ENCODE results near the gene OSBPL1A.
A peak's percentile ranks its signal among the peaks of the same experiment; 100 is the strongest.
"Not testable (repeated sequence)": the region's sequence is repeated elsewhere in the genome, so short reads cannot be mapped to it uniquely, and the experiment has no call there.

The OSBPL1A gene

DNA sequence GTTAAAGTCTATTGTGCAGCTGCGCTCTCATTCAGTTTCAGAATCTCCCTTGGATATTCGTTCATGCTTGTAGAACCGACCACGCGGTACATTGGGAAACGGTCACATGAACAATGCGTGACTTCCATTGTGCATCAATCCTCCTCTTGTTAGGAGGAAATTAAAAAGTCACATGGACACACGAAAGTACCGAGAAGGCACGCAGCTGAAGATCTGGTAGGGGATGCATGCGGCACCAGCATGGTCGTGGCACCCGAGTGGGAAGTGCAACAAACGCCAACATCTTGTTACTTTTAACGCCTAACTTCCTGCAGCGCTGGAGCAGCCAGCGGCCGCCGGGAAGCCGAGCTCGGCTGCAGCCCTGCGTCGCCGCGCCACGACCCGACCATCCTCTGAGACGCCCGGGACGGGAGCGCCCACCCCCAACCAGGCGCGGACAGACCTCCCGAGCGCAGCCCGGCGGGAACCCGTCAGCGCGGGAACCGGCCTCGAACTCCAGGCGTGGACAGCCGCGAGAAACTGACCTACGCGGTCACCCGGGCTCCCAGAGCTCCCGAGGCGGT is 412 bp downstream of the OSBPL1A start:
- DNase-seq = peak; percentile 36

DNA sequence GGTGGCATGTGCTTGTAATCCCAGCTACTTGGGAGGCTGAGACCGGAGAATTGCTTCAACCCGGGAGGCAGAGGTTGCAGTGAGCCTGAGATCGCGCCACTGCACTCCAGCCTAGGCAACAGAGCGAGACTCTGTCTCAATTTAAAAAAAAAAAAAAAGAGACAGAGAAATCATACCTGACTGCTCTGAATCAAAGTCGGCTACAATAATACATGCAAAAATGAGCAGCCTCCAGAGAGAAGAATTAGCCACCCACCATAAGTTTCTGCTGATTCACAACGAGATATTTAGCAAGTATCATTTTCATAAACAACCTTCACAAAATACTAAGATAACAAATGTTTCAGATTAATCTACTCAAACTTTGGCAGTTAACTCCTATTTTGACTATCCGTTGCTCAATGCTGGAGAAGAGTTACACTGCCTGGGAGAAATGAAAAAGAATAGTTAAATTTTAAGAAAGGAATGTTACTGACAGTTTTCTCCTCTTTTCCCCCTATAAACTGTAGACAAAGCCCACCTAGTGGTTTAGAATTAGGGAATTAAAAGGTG is 1.5 kb downstream of the OSBPL1A start:
- DNase-seq = no peak

DNA sequence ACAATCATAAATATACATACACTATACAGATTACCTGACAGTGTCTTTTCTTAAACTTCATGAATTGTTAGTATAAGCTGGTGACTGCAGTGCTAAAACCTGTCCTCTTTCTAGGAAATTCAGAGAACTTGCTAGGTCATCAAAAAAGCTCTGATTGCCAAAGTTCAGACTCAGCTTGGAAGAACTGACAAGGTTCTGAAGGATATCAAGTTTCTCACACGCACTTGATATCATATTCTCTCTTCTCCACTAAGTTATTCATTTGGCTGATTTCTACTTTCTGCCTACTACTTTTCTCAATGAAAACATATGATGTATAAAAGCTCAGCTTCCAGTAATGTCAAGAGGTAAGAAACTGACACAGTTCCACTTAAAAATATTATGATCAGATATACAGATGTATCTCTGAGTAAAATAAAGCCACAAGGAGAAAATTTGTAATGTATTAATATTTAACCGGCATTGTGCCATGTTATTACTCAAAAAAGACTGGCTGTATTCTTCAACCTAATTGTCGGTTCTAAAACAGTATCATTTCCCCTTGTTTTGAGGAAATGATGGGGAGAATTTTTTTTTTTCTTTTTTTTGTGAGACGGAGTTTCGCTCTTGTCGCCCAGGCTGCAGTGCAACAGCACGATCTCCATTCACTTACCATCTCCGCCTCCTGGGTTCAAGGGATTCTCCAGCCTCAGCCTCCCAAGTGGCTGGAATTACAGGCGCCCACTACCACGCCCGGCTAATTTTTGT is 2.4 kb downstream of the OSBPL1A start:
- no peak for DNase-seq

DNA sequence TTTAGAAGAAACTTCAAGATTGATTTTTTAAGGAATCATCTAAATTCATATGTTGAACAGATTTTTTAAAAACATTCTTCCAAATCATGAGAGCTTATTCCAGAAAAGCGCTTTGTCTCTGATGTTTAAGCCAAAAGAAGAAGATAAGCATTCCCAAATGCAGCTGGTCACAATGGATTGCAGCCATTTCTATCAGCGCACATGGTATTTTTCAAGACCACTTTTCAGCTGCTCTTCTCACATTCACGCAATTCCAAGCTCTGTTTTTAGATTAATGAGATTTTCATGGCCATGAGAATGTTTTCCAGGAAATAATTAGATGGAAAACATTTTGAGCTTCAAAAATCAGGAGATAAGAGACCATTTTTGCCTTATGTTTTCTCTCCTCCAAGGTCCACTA is 8.7 kb downstream of the OSBPL1A start:
- no peak for DNase-seq

DNA sequence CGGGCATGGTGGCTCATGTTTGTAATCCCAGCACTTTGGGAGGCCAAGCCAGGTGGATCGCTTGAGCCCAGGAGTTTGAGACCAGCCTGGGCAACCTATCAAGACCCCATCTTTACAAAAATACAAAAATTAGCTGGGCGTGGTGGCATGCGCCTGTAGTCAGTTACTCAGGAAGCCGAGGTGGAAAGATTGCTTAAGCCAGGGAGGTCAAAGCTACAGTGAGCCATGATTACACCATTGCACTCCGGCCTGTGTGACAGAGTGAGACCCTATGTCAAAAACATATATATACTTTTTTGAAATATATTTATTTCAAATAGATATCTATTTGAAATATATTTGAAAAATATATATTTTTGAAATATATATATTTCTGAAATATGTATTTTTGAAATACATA is 10.9 kb downstream of the OSBPL1A start:
- DNase-seq = no peak

DNA sequence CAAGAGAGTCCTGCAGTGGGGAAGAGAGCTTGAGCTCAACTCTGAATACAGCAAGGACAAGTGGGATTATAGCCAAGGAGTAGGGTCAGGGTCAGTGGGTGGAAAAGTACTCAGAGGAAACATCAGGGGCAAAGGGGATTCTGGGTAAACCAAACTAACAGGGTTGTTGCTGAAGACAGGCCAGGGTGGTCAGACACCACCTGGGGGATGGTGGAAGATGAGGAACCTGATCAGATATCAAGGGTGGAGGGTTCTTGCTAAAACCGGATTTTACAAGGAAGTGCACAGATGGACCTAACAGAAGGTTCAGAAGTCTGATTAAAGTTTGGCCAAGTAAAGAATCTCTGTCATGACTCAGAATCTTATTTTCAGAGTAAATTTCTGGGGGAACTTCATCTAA is 16.5 kb downstream of the OSBPL1A start:
- no peak for DNase-seq

DNA sequence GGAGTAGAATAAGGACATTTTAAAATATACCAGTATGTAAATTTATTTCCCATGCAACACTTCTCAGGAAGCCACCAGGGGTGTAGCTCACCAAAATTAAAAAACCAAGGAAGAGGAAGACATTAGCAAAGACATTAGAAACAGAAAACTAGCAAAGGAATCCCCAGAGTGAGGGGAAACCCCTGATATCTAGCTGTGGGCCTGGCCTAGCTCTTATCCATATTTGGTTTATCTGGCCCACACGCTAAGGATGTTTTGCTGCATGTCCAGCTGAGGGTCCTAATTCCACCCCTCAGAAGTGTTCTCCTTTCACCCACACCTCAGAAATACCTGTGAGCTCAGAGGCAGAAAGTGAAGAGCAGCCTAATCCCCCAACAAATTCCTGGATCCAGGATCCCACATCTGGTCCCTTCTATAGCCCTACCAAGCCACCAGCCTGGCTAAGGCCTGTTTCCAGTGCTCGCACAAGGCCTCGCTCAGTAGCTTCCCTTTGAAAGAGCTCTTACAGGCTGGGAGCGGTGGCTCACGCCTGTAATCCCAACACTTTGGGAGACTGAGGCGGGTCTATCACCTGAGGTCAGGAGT is 17.4 kb downstream of the OSBPL1A start:
- no peak for DNase-seq

DNA sequence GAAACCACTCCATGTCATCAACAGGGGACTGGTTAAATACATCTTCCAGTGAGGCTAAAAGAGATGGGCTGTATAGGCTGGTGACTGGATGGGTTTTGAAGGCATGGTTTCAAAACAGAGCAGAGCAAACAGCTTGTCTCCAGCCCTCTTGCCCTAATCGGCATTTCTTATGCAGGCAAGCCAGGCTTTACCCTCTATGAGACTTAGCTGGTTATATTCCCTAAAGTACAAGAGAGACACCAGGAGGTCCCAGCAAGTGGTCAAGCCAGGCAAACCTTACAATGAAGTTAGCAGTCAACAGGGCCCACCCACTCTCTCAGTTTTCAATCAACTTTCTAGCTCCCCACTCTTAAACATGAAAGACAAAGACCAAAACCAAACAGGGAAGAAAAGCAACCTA is 19.0 kb downstream of the OSBPL1A start:
- DNase-seq = no peak

DNA sequence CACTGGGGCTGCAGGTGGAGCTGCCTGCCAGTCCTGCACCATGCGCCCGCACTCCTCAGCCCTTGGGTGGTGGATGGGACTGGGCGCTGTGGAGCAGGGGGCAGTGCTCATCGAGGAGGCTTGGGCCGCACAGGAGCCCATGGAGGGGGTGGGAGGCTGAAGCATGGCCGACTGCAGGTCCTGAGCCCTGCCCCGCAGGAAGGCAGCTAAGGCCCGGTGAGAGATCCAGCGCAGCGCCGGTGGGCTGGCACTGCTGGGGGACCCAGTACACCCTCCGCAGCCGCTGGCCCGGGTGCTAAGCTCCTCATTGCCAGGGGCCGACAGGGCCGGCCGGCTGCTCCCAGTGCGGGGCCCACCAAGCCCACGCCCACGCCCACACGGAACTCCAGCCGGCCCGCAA is 21.1 kb downstream of the OSBPL1A start:
- DNase-seq = not testable (repeated sequence)

DNA sequence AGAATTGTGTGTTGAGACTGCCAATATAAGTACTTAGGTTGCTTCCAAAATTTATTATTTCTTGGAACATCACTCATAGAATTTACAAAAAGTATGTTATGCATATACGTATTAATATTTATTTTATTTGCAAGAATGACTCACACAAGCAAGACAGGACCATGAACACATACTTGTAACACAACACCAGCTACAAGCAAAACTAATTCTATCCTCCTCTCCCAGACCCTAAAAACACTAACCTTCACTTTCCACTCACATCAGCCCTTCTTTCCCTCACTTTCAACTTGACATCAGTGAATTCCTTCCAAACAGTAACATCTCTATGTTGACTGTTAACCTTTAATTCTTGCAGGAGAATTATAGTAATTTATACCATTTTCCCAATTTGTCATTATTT is 24.3 kb downstream of the OSBPL1A start:
- DNase-seq = no peak

DNA sequence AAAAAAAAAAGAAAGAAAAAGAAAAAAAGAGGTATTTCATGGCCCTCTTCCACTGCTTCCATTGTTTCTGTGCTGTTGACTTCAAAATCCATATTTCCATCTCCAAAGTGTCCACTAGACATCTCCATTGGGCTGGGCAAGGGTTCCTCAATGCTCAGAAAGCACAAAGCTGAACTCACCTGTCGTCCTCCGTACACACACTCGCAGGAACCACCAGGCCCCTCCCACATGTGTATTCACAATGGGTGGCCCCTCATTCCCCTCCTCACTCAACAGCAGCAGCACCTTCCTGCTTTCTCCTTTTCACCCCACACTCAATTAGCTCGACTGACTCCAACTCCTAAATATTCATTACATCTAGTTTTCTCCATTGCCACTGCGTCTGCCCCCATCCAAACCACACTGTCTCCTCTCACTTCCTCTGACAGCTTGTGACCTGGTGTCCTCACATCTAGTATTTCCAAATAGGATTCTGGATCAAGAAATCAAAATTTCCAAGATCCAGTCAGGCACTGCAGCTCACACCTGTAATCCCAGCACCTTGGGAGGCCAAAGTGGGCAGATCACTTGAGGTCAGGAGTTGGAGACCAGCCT is 25.2 kb downstream of the OSBPL1A start:
- DNase-seq = no peak

DNA sequence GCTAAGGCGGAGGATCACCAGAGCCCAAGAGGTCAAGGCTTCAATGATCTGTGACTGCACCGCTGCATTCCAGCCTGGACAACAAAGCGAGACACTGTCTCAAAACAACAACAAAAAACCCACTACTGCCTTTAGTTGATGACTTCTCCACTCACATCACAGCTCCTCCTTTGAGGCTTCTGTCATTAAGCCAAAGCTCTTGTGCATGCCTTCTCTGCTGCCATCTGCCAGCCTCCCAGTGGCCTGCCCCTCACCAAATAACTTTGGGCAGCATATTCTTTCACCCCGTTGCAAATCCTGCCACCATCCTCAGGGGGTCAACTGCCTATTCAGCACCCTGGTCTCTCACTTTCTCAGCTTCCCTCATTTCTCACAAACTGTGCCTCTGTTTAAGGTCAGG is 27.5 kb downstream of the OSBPL1A start:
- DNase-seq = no peak

DNA sequence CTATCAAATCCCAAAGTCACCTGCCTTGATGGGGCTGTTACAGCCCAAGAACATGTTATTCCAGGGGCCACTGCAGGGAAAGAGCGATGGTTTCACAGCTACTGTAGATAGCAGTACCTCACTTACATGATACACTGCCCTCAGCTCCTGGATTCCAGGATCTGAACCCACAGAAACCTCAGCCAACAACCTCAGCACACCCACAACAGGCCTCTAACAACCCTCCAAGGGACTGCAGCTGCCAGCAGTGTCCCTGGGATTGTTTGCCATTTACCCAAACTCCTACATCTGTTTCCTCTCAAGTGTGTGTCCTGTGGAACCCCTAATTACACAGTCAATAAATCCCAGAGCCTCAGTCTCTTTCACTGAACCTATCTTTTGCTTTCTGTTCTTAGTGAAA is 28.2 kb downstream of the OSBPL1A start:
- peak; percentile 72 for DNase-seq

DNA sequence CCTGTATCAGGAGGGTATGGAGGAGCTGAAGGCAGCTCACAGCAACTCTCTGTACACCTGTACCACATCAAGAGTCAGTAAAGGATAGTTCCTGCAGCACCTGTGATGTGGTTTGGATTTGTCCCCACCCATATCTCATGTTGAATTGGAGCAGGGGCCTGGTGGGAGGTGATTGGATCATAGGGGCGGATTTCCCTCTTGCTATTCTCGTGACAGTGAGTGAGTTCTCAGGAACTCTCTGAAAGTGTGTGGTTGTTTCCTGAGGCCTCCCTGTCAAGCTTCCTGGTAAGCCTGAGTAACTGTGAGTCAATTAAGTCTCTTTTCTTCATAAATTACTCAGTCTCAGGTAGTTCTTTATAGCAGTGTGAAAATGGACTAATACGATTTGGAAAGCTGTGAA is 28.9 kb downstream of the OSBPL1A start:
- DNase-seq = peak; percentile 81

DNA sequence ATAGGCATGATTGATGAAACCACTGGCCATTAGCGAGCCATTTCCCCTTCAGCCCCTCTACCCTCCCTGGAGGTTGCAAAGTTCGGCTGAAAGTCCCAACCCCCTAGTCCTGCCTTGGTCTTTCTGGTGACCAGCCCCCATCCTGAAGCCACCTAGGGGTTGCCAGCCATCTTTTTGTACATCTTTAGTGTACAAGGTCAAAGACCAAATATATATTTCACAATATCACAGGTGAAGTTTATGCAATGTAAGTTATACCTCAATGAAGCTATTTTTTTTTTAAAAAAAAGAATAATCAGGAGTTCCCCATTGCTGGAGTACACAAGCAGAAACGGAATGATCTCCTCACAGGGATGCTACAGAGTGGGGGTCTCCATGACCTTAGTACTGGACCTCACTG is 31.3 kb downstream of the OSBPL1A start:
- no peak for DNase-seq

DNA sequence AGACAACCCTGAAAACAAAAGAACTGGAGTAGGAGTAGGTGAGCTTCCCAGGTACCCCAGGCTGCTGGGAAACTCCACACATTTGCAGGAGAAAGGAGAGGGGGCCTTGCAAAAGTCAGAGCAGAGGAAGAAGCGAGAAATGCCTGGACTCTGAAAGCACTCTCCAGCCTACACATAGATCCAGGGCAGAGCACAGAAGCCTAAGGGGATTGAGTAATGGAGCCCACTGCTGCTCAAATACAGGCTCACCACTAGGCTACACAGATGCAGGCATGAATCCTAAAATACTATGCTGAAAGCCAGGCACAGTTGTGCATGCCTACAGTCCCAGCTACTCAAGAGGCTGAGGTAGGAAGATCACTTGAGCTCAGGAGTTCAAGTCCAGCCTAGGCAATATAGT is 33.4 kb downstream of the OSBPL1A start:
- DNase-seq = no peak

DNA sequence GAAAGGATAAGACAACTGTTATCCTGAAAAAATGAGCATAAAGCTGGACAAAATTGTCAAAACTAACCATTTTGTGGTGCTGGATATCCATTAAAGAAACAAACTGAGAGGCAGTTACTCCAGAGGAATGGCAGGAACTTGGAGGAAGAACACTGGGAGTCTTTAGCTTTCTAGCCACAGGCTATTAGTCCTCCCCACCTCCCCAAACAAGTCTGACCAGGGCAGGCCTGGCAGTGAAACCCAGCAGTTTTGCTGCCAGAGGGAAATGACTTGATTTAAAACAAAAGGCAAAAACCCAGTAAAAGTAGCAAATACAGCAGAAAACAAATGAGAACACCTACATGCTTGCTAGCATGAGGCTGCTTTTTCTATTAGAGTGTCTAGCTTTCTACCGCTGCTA is 34.9 kb downstream of the OSBPL1A start:
- no peak for DNase-seq

DNA sequence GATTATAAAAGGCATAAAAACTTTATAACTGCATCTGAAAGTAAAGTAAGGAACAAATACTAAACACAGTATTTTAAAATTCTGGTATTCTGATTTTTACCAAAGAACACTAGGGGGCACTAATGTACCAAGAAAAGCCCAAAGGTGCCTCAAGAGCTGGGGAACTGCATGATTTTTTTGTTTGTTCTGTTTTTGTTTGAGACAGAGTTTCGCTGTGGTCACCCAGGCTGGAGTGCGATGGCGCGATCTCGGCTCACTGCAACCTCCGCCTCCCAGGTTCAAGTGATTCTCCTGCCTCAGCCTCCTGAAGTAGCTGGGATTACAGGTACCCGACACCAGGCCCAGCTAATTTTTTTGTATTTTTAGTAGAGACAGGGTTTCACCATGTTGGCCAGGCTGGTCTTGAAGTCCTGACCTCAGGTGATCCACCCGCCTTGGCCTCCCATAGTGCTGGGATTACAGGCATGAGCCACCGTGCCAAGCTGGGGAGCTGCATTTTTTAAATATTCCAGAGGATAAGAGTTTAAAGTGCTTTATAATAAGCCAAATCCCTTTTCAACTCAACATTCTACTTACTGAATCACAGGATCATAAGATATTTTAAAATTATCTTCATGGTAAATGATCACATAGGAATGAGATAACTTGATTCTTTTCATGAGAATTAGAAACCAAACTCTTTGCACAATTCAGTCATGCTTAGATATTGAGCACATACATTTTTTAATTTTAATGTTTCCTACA is 37.7 kb downstream of the OSBPL1A start:
- peak; percentile 35 for DNase-seq

DNA sequence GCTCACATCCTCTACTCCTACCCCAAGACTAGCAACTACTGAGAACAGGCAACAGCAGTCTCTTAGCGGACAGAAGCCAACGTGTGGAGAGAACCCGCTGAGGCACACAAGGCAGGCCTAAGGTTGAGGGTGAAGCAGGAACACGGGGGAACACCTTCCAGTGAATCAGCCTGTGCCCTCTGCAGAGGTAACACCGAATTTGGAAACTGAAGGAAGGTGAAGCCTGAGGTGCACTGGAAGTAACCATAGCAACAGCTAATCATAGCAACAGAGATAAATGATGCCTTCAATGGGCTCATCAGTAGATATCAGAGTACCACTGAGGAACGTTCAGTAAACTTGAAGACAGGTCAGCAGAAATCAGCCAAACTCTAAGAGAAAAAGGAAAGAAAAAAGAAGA is 43.3 kb downstream of the OSBPL1A start:
- DNase-seq = no peak

DNA sequence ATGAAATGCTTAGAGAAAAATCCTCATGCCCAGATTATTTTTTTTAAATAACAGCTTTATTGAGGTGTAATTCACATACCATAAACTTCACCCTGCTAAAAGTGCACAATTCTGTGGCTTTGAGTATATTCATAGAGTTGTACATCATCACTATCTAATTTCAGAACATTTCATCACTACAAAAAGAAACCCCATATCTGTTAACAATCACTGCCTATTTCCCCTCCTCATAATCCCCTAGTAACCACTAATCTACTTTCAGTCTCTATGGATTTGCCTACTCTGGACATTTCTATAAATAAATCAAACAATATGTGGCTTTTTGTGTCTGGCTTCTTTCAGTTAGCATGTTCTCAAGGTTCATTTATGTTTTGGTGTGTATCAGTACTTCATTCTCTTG is 51.4 kb downstream of the OSBPL1A start:
- no peak for DNase-seq

DNA sequence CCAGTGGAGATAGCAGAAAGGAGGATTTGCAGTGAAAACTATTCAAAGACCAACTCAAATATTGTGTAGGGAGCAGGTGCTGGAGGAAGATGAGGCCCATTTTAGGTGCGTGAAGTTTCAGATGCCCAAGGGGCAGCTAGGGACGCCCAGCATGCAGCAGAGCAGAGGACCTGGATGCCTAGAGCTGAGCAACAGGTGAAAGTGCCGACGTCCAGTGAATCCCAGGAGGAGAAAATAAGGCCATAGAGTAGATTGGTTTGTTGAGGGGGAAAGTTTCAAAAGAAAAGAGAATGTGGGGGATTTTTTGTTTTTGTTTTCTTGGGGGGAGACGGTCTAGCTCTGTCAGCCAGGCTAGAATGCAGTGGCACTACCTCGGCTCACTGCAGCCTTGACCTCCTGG is 53.1 kb downstream of the OSBPL1A start:
- no peak for DNase-seq

DNA sequence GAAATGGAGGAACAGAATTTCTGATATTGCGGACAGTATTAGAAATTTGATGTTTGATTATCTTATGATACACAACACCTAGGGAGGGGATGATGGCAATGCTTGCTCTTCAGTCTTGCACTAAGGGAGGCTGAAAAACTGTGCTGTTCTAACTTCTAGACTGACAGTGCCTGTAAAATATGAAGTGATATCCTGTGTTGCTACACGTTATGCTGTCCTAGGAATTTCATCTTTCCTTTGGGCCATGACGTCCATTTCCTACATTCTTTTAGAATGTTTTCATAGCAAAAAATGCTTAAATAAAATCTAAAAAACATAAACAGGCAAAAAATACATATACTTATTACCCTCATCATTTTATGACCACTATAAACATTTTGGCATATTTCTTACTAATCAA is 55.3 kb downstream of the OSBPL1A start:
- DNase-seq = no peak

DNA sequence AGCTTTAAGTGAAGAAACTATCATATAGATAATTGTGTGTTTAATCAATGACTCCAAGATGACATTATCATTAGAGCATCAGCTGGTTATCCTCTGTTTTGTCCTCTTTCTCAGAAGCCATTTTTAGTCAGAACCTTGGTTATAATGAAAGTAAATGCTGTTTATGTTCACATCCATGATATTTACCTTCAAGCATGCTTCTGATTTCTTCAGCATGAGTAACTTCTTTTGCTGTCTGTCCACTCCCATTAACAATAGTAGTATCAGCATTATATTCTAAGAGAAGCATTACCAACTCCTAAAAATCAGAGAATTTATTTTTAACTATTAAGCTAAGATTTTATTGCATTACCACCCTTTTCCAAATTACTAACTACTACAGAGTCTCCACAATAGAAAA is 56.3 kb downstream of the OSBPL1A start:
- DNase-seq = no peak

All from activated CD4-positive, alpha-beta T cell treated with anti-CD3 and anti-CD28 coated beads for 48 hours (primary cell).